ENCODE data around the gene RFX1.
"Not testable (repeated sequence)": the region's sequence is repeated elsewhere in the genome, so short reads cannot be mapped to it uniquely, and the experiment has no call there.

RFX1 gene

GRCh38 chr19:13932911-13933393, 73.2 kb downstream of the RFX1 start:
- no peak for DNase-seq

- no peak for DNase-seq
Observed at GRCh38 chr19:13932149-13932637, 73.9 kb downstream of the RFX1 start.

- no peak for DNase-seq
Observed at GRCh38 chr19:13931391-13932148, 74.5 kb downstream of the RFX1 start.

- DNase-seq, result no peak
Observed at GRCh38 chr19:13930402-13930801, 75.7 kb downstream of the RFX1 start.

- DNase-seq, result no peak
Observed at GRCh38 chr19:13929956-13930355, 76.2 kb downstream of the RFX1 start.

- no peak for DNase-seq
Observed at GRCh38 chr19:13929340-13929739, 76.8 kb downstream of the RFX1 start.

GRCh38 chr19:13926715-13927114, 79.4 kb downstream of the RFX1 start:
- no peak for DNase-seq

- DNase-seq, result no peak
Observed at GRCh38 chr19:13926010-13926409, 80.1 kb downstream of the RFX1 start.

GRCh38 chr19:13923194-13923987, 82.7 kb downstream of the RFX1 start:
- no peak for DNase-seq

- DNase-seq, result not testable (repeated sequence)
Observed at GRCh38 chr19:13922118-13922517, 84.0 kb downstream of the RFX1 start.

GRCh38 chr19:13920940-13921747, 85.0 kb downstream of the RFX1 start:
- DNase-seq, result peak; percentile 9

- no peak for DNase-seq
Observed at GRCh38 chr19:13920524-13920923, 85.6 kb downstream of the RFX1 start.

- DNase-seq, result no peak
Observed at GRCh38 chr19:13918726-13919411, 87.3 kb downstream of the RFX1 start.

- no peak for DNase-seq
Observed at GRCh38 chr19:13917888-13918406, 88.2 kb downstream of the RFX1 start.

- no peak for DNase-seq
Observed at GRCh38 chr19:13914777-13915176, 91.3 kb downstream of the RFX1 start.

- no peak for DNase-seq
Observed at GRCh38 chr19:13913352-13913751, 92.8 kb downstream of the RFX1 start.
